OCI-LY7 (cell line): Measurements from ENCODE around the gene TMEM123. TPM values are rescaled to one million over a fixed set of nuclear protein-coding genes. Genes with fewer than 3 reads are reported as not detected.

ENCODE experiments used
- BruUV-seq: library from RNA; stranded (reverse); fragments of 400-500 nt; replicated peaks from 2 replicates; lab custom pipeline; 2021; lab: Mats Ljungman, UMichigan
- CTCF ChIA-PET: fragments of 300-600 bp; sonication (Branson Sonifier 250); formaldehyde crosslinking; loops from one replicate; lab custom pipeline; 2022; ENCODE audit warnings: antibody characterized with exemption; ENCODE audit not compliant: unreplicated experiment; lab: Charles Lee
- POLR2A ChIA-PET: fragments of 300-600 bp; sonication (Branson Sonifier 250); formaldehyde crosslinking; loops from one replicate; lab custom pipeline; 2022; ENCODE audit warnings: antibody characterized with exemption; lab: Charles Lee
- DNase-seq: peaks from one replicate; pipeline ENCODE4 v3.0.0-alpha.2; 2015; ENCODE audit warnings: low spot score
- H2AFZ ChIP-seq: fragments of 200-600 bp; sonication (generic), shearing (Covaris generic); 2 replicates; pipeline ENCODE4 v1.6.1; 2014; ENCODE audit warnings: mild to moderate bottlenecking, antibody characterized with exemption, low read length, moderate library complexity
- H3K27ac ChIP-seq: fragments of 200-600 bp; sonication (generic); 2 replicates; pipeline ENCODE4 v1.5.1; 2014; ENCODE audit warnings: mixed run types, low read depth, mild to moderate bottlenecking, moderate library complexity, low read length, inconsistent platforms; ENCODE audit not compliant: poor library complexity, severe bottlenecking
- H3K36me3 ChIP-seq: fragments of 200-600 bp; sonication (generic); 2 replicates; pipeline ENCODE4 v1.6.1; 2014; ENCODE audit warnings: mild to moderate bottlenecking, antibody characterized with exemption, low read length, moderate library complexity, mixed read lengths; ENCODE audit not compliant: insufficient read depth
- H3K4me1 ChIP-seq: fragments of 200-600 bp; sonication (generic); 2 replicates; pipeline ENCODE4 v1.5.1; 2014; ENCODE audit warnings: mild to moderate bottlenecking, low read length; ENCODE audit not compliant: insufficient read depth, poor library complexity, severe bottlenecking
- H3K4me2 ChIP-seq: fragments of 200-600 bp; sonication (generic); 2 replicates; pipeline ENCODE4 v1.6.1; 2014; ENCODE audit warnings: mild to moderate bottlenecking, low read length
- H3K4me3 ChIP-seq: fragments of 200-600 bp; sonication (generic); 2 replicates; pipeline ENCODE4 v1.5.1; 2014; ENCODE audit warnings: mild to moderate bottlenecking, low read depth, low read length; ENCODE audit not compliant: poor library complexity, severe bottlenecking
- H3K79me2 ChIP-seq: fragments of 200-600 bp; sonication (generic); 2 replicates; pipeline ENCODE4 v1.6.1; 2016; ENCODE audit warnings: low read depth, mild to moderate bottlenecking, low read length, moderate library complexity, mixed read lengths; ENCODE audit not compliant: insufficient read depth
- H3K9me2 ChIP-seq: fragments of 200-600 bp; sonication (generic); 2 replicates; pipeline ENCODE4 v1.6.1; 2016; ENCODE audit warnings: mild to moderate bottlenecking, low read length, mixed read lengths; ENCODE audit not compliant: insufficient read depth
- H3K9me3 ChIP-seq: fragments of 200-600 bp; sonication (generic); 2 replicates; pipeline ENCODE4 v1.6.1; 2014; ENCODE audit warnings: mild to moderate bottlenecking, mixed run types, low read length, mixed read lengths
- H4K20me1 ChIP-seq: fragments of 200-600 bp; sonication (generic); 2 replicates; pipeline ENCODE4 v1.6.1; 2014; ENCODE audit warnings: mild to moderate bottlenecking, antibody characterized with exemption, low read length, moderate library complexity, mixed read lengths; ENCODE audit not compliant: insufficient read depth
- CTCF ChIP-seq: fragments of 200-600 bp; sonication (generic); conservative IDR thresholded peaks from 2 replicates; pipeline ENCODE4 v1.5.1; 2014; ENCODE audit warnings: mild to moderate bottlenecking, antibody characterized with exemption, low read length, moderate library complexity, mixed read lengths
- EZH2phosphoT487 ChIP-seq: fragments of 200-600 bp; sonication (generic); IDR thresholded peaks from 2 replicates; pipeline ENCODE4 v1.6.1; 2018; ENCODE audit warnings: low read depth, borderline replicate concordance, mild to moderate bottlenecking, mixed run types, antibody characterized with exemption, low read length, moderate library complexity, mixed read lengths
- intact Hi-C: fragments of 100-400 bp; cut with micrococcal nuclease; formaldehyde crosslinking; loops from one replicate; pipeline ENCODE4 v1.10.0; 2022; ENCODE audit not compliant: unreplicated experiment
- total RNA-seq, 2 experiments: library from RNA; depleted of rRNA in 1 of 2; stranded (reverse); fragments of >200 nt in 1 of 2; shearing (Covaris generic) in 1 of 2; gene quantifications; 2 replicates each; pipeline ENCODE4 v1.2.3, GENCODE V29; 2014 to 2022

TMEM123 gene
- total RNA-seq, 2 experiments from 2014 or later = 127 to 232 TPM

- Histone ChIP-seq H3K9me2 (no peaks in the 10 kb centered on the region), H2AFZ (no peak overlapping the region), H3K79me2 (peaks cover 100% of the 10 kb centered on the region), H3K4me1 (peaks cover 80% of the 10 kb centered on the region), H3K4me2 (peak overlapping the region; percentile 53), H3K4me3 (peak overlapping the region; percentile 20), H3K9me3 (peaks cover 21% of the 10 kb centered on the region), H3K36me3 (peaks cover 78% of the 10 kb centered on the region), H3K27ac (peak overlapping the region; percentile 65), H4K20me1 (peaks cover 38% of the 10 kb centered on the region; the same call in 1 of the 2 replicates)
- DNase-seq = peak; percentile 81
- no TSS peak for BruUV-seq
- ChIA-PET CTCF (interaction anchor here (0.7 to 1.5 kb wide), 4 partner anchors 9 to 55 kb away, joined by 3 to 4 read pairs (median 3); no protein-coding TSS in a partner anchor), POLR2A (interaction anchor here (0.9 to 3.1 kb wide), 10 partner anchors 8 to 55 kb away, joined by 4 to 20 read pairs (median 8); no protein-coding TSS in a partner anchor)
- intact Hi-C loops = no loop called here
- TF ChIP-seq CTCF (no peak), EZH2phosphoT487 (no peak)
Measured at GRCh38 chr11:102421261-102421660, 31.3 kb downstream of the TMEM123 start.

DNA sequence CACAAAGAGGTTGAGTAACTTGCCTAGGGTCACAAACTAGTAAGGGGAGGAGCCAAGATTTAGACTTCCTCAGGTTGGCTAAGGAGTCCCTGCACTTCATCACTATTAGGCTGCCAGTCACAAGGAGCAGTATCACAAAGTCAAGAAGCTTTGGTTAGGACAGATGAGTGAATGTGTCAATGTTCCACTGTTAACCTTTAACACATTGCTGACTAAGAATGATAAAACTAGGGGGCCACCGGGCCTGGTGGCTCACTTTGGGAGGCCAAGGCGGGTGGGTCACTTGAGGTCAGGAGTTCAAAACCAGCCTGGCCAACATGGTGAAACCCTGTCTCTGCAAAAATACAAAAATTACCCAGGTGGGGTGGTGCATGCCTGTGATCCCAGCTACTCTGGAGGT lies 32.0 kb downstream of the TMEM123 start:
- DNase-seq = no peak
- H3K4me1 ChIP-seq = peaks cover 74% of the 10 kb centered on the region
- no peak for TF ChIP-seq CTCF
- TF ChIP-seq EZH2phosphoT487 = no peak
- peaks cover 75% of the 10 kb centered on the region for H3K36me3 ChIP-seq
- no peaks in the 10 kb centered on the region for H3K9me2 ChIP-seq
- H3K9me3 ChIP-seq = peaks cover 21% of the 10 kb centered on the region
- CTCF ChIA-PET = interaction anchor here (0.7 to 1.1 kb wide), 2 partner anchors 29 to 30 kb away, joined by 3 to 4 read pairs; no protein-coding TSS in a partner anchor
- BruUV-seq = no TSS peak
- no peak overlapping the region for H2AFZ ChIP-seq
- peaks cover 38% of the 10 kb centered on the region; the same call in 1 of the 2 replicates for H4K20me1 ChIP-seq
- peaks cover 100% of the 10 kb centered on the region for H3K79me2 ChIP-seq
- POLR2A ChIA-PET = interaction anchor here (1.0 to 3.1 kb wide), 10 partner anchors 9 to 56 kb away, joined by 4 to 20 read pairs (median 8); no protein-coding TSS in a partner anchor
- H3K4me2 ChIP-seq = peak overlapping the region; percentile 53
- intact Hi-C loops = no loop called here
- peak overlapping the region; percentile 9 for H3K4me3 ChIP-seq
- H3K27ac ChIP-seq = peak overlapping the region; percentile 65

DNA sequence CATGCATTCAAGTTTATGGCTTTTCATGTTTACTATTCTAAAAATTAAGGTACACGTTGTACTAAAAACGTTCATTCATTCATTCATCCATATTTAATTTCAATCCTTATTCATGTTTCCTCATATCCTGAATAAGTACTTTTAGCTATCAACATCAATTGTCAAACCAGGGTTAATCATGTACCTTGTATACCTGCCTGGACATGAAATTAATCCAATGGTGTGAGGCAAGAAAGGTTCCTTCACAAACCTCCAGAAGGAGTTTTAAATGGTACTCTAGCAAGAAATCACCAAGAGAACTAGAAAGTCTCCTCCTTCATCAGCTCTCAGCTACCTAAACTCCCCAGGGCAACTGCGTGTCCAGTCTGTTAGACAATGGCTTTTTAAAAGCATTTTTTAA lies 33.4 kb downstream of the TMEM123 start:
- no peak for DNase-seq
- ChIA-PET CTCF (interaction anchor here (1.9 kb wide), 1 partner anchor 11 kb away, joined by 5 read pairs; no protein-coding TSS in a partner anchor), POLR2A (interaction anchor here (0.7 to 3.1 kb wide), 8 partner anchors 9 to 194 kb away, joined by 3 to 20 read pairs (median 8); no protein-coding TSS in a partner anchor)
- Histone ChIP-seq H3K27ac (no peak overlapping the region), H2AFZ (no peak overlapping the region), H3K9me2 (no peaks in the 10 kb centered on the region), H3K9me3 (peaks cover 21% of the 10 kb centered on the region), H3K4me3 (no peak overlapping the region), H3K4me1 (peaks cover 70% of the 10 kb centered on the region), H3K36me3 (peaks cover 69% of the 10 kb centered on the region), H4K20me1 (peaks cover 49% of the 10 kb centered on the region), H3K79me2 (peaks cover 100% of the 10 kb centered on the region), H3K4me2 (no peak overlapping the region)
- BruUV-seq = no TSS peak
- TF ChIP-seq EZH2phosphoT487 (no peak), CTCF (no peak)
- intact Hi-C loops = no loop called here
